Heart right ventricle (tissue), 16 donors: ENCODE results near the gene NFYC. TPM values are rescaled to one million over a fixed set of nuclear protein-coding genes. Genes with fewer than 3 reads are reported as not detected.

Experiments used
- ATAC-seq, 8 donors: fragments of 200-7000 bp; cut with Tn5 transposase; one replicate each; pipeline ENCODE4 v1.9.1; 2020; ENCODE audit warnings: mild to moderate bottlenecking in 8 of 8, moderate library complexity in 8 of 8, moderate number of reproducible peaks in 1 of 8
- DNase-seq, 2 donors: peaks; one replicate each; pipeline ENCODE4 v3.0.0-alpha.2; 2020
- H3K27ac ChIP-seq, 10 donors: fragments of 200-600 bp; sonication (generic) in 2 of 10; one replicate each; pipeline versions ENCODE4 v1.5.0 to v1.8.0; 2020 to 2022; ENCODE audit warnings: mild to moderate bottlenecking in 3 of 10
- H3K27me3 ChIP-seq, 7 donors: fragments of 200-600 bp; one replicate each; pipeline ENCODE4 v1.8.0; 2021 to 2022; ENCODE audit warnings: mild to moderate bottlenecking in 2 of 7
- H3K36me3 ChIP-seq, 9 donors: fragments of 200-600 bp; sonication (generic) in 1 of 9; one replicate each; pipeline versions ENCODE4 v1.5.0 to v1.8.0; 2020 to 2022; ENCODE audit warnings: mild to moderate bottlenecking in 2 of 9
- H3K4me1 ChIP-seq, 9 donors: fragments of 200-600 bp; sonication (generic) in 1 of 9; one replicate each; pipeline versions ENCODE4 v1.5.0 to v1.8.0; 2020 to 2022; ENCODE audit warnings: mild to moderate bottlenecking in 4 of 9
- H3K4me3 ChIP-seq, 10 donors: fragments of 200-600 bp; sonication (generic) in 2 of 10; one replicate each; pipeline versions ENCODE4 v1.5.0 to v1.8.0; 2020 to 2022; ENCODE audit warnings: mild to moderate bottlenecking in 7 of 10, moderate library complexity in 2 of 10
- H3K9me3 ChIP-seq, 11 donors: fragments of 200-600 bp in 10 of 11; sonication (generic) in 2 of 11; one replicate each; pipeline versions ENCODE4 v1.5.0 to v1.8.0; 2013 to 2022; ENCODE audit warnings: mild to moderate bottlenecking in 2 of 11, control low read depth in 1 of 11, moderate library complexity in 1 of 11
- WGBS, 2 donors: extraction: QIAGEN DNeasy Blood & Tissue Kit; methylation state at CpG; one replicate each; pipeline ENCODE4 v1.1.7; 2013; ENCODE audit warnings: inconsistent platforms in 1 of 2; 5-methylcytosine and 5-hydroxymethylcytosine counted together
- intact Hi-C, 10 donors: fragments of 100-400 bp; cut with DNase I; formaldehyde crosslinking; loops; one replicate each; pipeline versions ENCODE4 v1.11.1 to v1.14.2; 2022
- polyA plus RNA-seq, 2 donors: library from polyadenylated mRNA; stranded (reverse); fragments of 200-250 nt; gene quantifications; one replicate each; pipeline ENCODE4 v1.2.3, GENCODE V29; 2013
- total RNA-seq, 10 donors: library from RNA; stranded (reverse); fragmentation: NEBNext Ultra II Directional in 3 of 10; extraction: Animal tissue kit (Norgen Biotek cat#: 25700) in 3 of 10; gene quantifications; one replicate each; pipeline versions ENCODE4 v1.2.1 to v1.2.4, GENCODE V29; 2021 to 2023
- TF ChIP-seq, protein P1 (sequence below), 9 donors: fragments of 200-600 bp; sonication (generic) in 2 of 9; IDR thresholded peaks; one replicate each; pipeline versions ENCODE4 v1.5.0 to v1.8.0; 2021 to 2022; ENCODE audit warnings: antibody characterized with exemption in 9 of 9, mild to moderate bottlenecking in 5 of 9, moderate library complexity in 1 of 9
- donor health status: Arrhythmogenic right ventricular cardiomyopathy.
- donor health status: ischemic (EF 13 %, LVEDD 7.1; RV severe dilation, severe dysfunction).
- donor health status: healthy with polysubstance abuse.
- donor health status: DM: no; HTN: yes; CAD: no.
- donor health status: DM: no; HTN: no; CAD: no.
- donor health status: ischemic (EF 25% LVEDD 6.9; RV normal size, moderate dysfunction).
- donor health status: ischemic (EF 25% LVEDD 5.7; RV mildly dilated, moderate dysfunction).
- donor health status: healthy.
- donor health status: DM: yes; HTN: yes; CAD: no.
- donor health status: Ischemic cardiomyopathy.
- donor health status: ischemic (EF 35%, LVEDD 5.7; RV mildly dilated, moderate dysfunction).
- donor health status: nonischemic (EF 11% LVEDD 7.7; RV severe dilation, severe dysfunction).
- donor health status: DM: yes; HTN: yes; CAD: no.
- donor health status: PGD.
- donor health status: ischemic (EF 29% LVEDD 5.4; RV normal size, mild dysfunction).
- donor health status: nonischemic (EF 23%, LVEDD 6.1; RV moderate dilation, normal function).

The NFYC gene
- total and polyA plus RNA-seq, 12 donors = 49.9 to 84.7 (median 71.7) TPM

DNA sequence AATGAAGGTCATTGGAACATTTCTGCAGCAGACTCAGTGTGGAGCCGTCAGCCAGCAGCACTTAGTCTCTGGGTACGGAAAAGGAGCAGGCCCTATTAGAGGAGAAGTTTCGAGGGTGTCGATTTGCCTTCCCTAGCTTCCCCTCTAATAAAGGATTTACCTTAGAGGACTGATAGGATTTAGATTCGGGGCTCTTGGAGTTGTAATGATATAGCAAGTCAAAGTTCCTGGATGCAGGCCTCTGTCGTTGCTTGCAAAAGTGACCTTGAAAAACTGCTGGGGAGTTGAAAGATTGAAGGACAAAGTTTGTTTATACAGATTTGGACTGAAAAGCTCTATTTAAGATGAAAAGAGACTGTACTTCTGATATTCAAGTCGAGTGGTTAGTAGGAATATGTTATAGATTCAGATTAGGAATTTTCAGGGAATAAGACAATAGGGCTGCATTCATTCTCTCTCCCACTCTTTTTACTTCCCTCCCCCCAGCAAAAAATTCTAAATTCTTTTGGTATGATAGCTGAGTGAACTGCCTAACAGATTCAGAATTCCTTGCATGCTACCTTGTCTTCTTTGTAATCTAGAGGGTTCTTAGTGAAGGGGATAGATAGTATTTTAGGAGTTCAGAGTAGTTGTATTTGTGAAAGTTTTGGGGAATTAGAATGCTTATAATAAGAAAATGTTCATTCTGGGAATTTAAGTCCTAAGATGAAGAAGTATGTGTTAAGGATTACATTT, 19.2 kb downstream of the NFYC start:
- ATAC-seq (peak in 3 of 8 donors; percentile 43 to 45 (median 44)), DNase-seq (peak in 1 of 2 donors; percentile 4)
- WGBS, 2 donors = 2 to 7% methylated on average over 7 of the region's 7 CpGs
- peak overlapping the region; percentile 79 to 91 (median 88) for H3K27ac ChIP-seq
- peaks cover 0 to 76% (median 67%) of the 10 kb centered on the region in 9 donors for H3K4me1 ChIP-seq
- TF ChIP-seq, protein P1, sequence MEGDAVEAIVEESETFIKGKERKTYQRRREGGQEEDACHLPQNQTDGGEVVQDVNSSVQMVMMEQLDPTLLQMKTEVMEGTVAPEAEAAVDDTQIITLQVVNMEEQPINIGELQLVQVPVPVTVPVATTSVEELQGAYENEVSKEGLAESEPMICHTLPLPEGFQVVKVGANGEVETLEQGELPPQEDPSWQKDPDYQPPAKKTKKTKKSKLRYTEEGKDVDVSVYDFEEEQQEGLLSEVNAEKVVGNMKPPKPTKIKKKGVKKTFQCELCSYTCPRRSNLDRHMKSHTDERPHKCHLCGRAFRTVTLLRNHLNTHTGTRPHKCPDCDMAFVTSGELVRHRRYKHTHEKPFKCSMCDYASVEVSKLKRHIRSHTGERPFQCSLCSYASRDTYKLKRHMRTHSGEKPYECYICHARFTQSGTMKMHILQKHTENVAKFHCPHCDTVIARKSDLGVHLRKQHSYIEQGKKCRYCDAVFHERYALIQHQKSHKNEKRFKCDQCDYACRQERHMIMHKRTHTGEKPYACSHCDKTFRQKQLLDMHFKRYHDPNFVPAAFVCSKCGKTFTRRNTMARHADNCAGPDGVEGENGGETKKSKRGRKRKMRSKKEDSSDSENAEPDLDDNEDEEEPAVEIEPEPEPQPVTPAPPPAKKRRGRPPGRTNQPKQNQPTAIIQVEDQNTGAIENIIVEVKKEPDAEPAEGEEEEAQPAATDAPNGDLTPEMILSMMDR (IDR thresholded peaks at IDR 0.05) = no peak
- H3K9me3 ChIP-seq = no peaks in the 10 kb centered on the region
- H3K4me3 ChIP-seq = peak overlapping the region; percentile 19 to 67 (median 62)
- peaks cover 0 to 16% (median 0%) of the 10 kb centered on the region in 9 donors for H3K36me3 ChIP-seq
- intact Hi-C loops = loop anchor here in 1 of 10 donors (5.0 kb wide), 1 partner anchor 47 kb away; no protein-coding TSS in a partner anchor
- no peaks in the 10 kb centered on the region for H3K27me3 ChIP-seq

DNA sequence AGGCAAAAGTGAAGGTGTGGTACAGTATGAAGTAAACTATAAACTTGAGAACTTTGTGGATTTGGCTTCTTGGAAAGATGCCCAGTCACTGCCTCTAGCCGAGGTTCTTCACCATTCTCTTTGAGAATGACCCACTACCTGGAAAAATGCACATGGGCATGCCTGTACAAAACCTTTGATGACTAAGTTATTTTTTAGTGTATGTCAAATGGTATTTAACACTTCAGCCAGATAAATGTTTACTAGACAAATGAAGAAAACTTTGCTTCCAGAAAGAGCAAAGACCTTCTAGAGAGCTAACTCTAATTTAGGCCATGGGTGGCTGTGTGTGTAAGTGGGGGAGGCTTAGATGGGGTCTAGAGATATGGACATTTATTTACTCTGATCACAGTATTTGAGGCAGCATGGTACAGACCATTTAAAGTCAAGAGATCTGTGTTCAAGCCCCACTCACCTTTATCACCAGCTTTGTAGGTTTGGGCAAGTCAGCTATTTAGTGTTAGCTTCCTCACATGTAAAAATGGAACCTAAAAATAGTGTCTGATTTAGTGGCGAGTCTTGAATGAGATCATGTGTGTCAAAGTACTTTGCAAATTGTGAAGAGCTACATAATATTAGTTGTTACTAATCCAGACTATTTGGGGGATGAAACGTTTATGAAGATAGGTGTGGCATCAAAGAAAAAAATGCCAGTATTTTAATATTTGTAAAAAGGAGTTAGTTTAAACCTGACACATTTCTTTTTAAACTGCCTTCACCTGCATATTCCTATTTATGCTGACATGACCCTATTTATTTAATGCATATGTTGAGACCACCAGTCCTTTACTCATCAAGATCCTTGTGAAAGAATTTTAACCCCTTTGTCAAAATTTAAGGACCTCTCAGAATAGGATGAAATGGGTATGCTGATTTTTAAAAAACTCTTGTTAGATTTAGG, 20.2 kb downstream of the NFYC start:
- Histone ChIP-seq H3K4me3 (peak overlapping the region in 9 of 10 donors; percentile 35 to 67 (median 64)), H3K27ac (peak overlapping the region; percentile 79 to 91 (median 88)), H3K4me1 (peaks cover 0 to 86% (median 74%) of the 10 kb centered on the region in 9 donors), H3K27me3 (no peaks in the 10 kb centered on the region), H3K9me3 (no peaks in the 10 kb centered on the region), H3K36me3 (peaks cover 0 to 16% (median 0%) of the 10 kb centered on the region in 9 donors)
- intact Hi-C loops = loop anchor here in 1 of 10 donors (5.0 kb wide), 1 partner anchor 46 kb away; no protein-coding TSS in a partner anchor
- ATAC-seq (peak in 7 of 8 donors; percentile 18 to 48 (median 40)), DNase-seq (no peak)
- 3 to 5% methylated on average over 3 of the region's 3 CpGs for WGBS, 2 donors
- TF ChIP-seq, protein P1 (IDR thresholded peaks at IDR 0.05) = no peak

DNA sequence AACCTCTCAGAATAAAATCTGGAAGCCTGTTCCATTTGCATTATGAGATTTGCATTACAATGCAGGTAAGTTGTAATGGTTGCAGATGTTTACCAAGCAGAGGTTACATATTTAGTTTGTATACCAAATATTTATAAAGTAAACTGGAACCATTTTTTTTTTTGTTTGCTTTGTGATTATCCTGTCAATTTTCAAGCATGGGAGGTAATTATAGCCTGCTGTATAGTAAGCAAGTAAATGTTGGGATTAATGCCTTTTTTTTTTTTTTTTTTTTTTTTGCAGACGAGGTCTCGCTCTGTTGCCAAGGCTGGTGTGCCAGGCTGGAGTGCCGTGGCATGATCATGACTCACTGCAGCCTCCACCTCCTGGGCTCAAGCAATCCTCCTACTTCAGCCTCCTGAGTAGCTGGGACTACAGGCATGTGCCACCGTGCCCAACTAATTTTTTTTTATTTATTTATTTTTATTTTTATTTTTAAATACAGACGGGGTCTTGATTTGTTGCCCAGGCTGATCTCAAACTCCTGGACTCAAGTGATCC, 21.0 kb downstream of the NFYC start:
- ATAC-seq (no peak), DNase-seq (no peak)
- Histone ChIP-seq H3K27me3 (no peaks in the 10 kb centered on the region), H3K36me3 (peaks cover 0 to 16% (median 0%) of the 10 kb centered on the region in 9 donors), H3K27ac (peak overlapping the region in 9 of 10 donors; percentile 1 to 91 (median 88)), H3K4me1 (peaks cover 0 to 93% (median 81%) of the 10 kb centered on the region in 9 donors), H3K4me3 (peak overlapping the region in 6 of 10 donors; percentile 51 to 67 (median 66)), H3K9me3 (no peaks in the 10 kb centered on the region)
- TF ChIP-seq, protein P1 (IDR thresholded peaks at IDR 0.05) = no peak
- WGBS, 2 donors = 40 to 67% methylated on average over 5 of the region's 5 CpGs
- intact Hi-C loops = loop anchor here in 1 of 10 donors (5.0 kb wide), 1 partner anchor 45 kb away; no protein-coding TSS in a partner anchor
